SK-N-MC (cell line): ENCODE measurements around the gene FAM107B.

Experiments used
- EZH2 ChIP-seq: fragments of 200-600 bp; sonication (generic); IDR thresholded peaks from one replicate; pipeline ENCODE4 v1.6.1; 2017; ENCODE audit warnings: antibody characterized with exemption
- FOXP2 ChIP-seq: optimal IDR thresholded peaks from 2 replicates; pipeline ENCODE3; 2011; ENCODE audit warnings: mild to moderate bottlenecking, moderate library complexity; ENCODE audit not compliant: insufficient read depth; ENCODE audit errors: extremely low read length, control extremely low read depth
- POLR2AphosphoS5 ChIP-seq: IDR thresholded peaks from 2 replicates; pipeline ENCODE4 v1.6.1; 2012; ENCODE audit warnings: mild to moderate bottlenecking, low read depth, low read length, borderline replicate concordance

DNA sequence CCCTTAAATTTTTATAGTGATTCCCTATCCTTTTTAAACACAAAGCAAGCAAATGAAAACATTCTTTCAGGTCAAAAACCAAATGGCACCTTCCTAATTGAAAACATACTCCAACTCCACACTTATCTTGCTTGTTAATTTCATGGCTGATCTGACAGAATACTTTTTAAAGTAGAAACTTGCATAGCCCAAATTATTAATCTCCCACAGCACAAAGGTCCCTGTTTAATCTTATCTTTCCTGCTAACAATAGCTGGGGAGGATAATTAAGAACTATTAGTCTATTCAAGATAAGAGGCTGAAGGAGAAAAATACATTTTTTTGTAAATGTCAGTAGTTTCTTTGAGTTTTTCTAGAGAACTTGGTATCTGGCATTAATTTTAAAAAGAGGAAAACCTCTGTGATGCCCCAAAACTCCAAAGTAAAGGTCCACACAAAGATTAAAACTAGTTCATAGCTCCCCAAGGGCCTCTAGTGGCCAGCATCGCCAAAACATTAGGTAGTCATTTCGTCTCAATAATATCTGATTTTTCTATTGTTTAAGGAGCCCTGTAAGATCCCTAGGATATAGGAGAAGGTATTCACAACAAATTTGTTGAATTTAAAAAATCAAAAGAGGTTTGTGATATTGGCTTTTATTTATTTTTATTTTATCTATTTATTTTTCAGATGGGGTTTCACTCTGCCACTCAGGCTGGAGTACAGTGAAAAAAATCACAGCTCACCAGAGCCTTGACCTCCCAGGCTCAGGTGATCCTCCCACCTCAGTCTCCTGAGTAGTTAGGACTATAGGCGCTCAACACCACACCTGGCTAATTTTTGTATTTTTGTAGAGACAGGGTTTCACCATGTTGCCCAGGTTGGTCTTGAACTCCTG lies 48.4 kb upstream of the FAM107B start:
- TF ChIP-seq EZH2: no peak
- no peak for TF ChIP-seq POLR2AphosphoS5
- TF ChIP-seq FOXP2: no peak
